HFFc6 (cell line): ENCODE results near the gene ABTB2. TPM values are rescaled to one million over a fixed set of nuclear protein-coding genes. Genes with fewer than 3 reads are reported as not detected.
"Not testable (repeated sequence)": the region's sequence is repeated elsewhere in the genome, so short reads cannot be mapped to it uniquely, and the experiment has no call there.

Experiments used
- DNase-seq: peaks from one replicate; pipeline ENCODE4 v3.0.0-alpha.2; 2018
- H3K27ac Mint-ChIP-seq: 2 replicates; pipeline ENCODE4 v1.8.0; 2020; ENCODE audit warnings: mild to moderate bottlenecking, mixed read lengths
- H3K27me3 Mint-ChIP-seq: 2 replicates; pipeline ENCODE4 v1.8.0; 2021; ENCODE audit warnings: mild to moderate bottlenecking, moderate library complexity, mixed read lengths; ENCODE audit not compliant: insufficient read depth
- H3K36me3 Mint-ChIP-seq: 2 replicates; pipeline ENCODE4 v1.8.0; 2021; ENCODE audit warnings: low read depth, mixed read lengths
- H3K4me1 Mint-ChIP-seq: 2 replicates; pipeline ENCODE4 v1.8.0; 2020; ENCODE audit warnings: low read depth, mixed read lengths
- H3K4me3 Mint-ChIP-seq: 2 replicates; pipeline ENCODE4 v1.8.0; 2020; ENCODE audit warnings: mild to moderate bottlenecking, moderate library complexity, mixed read lengths
- H3K9me3 Mint-ChIP-seq: 2 replicates; pipeline ENCODE4 v1.8.0; 2020; ENCODE audit warnings: mild to moderate bottlenecking, mixed read lengths
- total RNA-seq, 6 experiments: library from RNA; stranded (reverse); fragmentation: NEBNext Ultra II Directional; extraction: Animal tissue kit (Norgen Biotek cat#: 25700); gene quantifications; 2 replicates in 1 of 6; 3 replicates in 5 of 6; pipeline ENCODE4 v1.2.3, GENCODE V29; 2021
- TF ChIP-seq, protein P1 (sequence below): fragments of 200-600 bp; sonication (generic); IDR thresholded peaks from 2 replicates; pipeline ENCODE4 v1.5.0; 2021; ENCODE audit warnings: antibody characterized with exemption, mild to moderate bottlenecking

Gene ABTB2
- total RNA-seq, 6 experiments from 2014 or later, result 2.5 to 3.6 (median 2.8) TPM

DNA sequence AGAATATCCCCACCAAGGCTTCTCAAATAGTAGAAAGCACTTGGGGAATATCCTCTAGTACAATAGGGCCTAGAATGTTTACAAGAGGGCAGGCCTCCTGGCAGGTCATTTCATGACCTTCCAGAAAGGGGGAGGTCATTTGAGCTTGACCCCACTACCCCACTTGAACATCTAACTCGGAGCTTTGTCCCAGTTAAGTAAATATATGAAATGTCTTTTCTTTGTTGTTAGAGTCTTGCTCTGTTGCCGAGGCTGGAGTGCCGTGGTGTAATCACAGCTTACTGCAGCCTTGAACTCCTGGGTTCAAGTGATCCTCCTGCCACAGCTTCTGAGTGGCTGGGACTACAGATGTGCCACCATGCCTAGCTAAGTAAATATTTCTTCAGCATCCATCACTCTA, 108.4 kb downstream of the ABTB2 start:
- H3K27me3 Mint-ChIP-seq, result no peaks in the 10 kb centered on the region; the same call in 1 of the 2 replicates
- H3K4me1 Mint-ChIP-seq, result peaks cover 34% of the 10 kb centered on the region
- H3K36me3 Mint-ChIP-seq, result no peaks in the 10 kb centered on the region
- no peak overlapping the region for H3K4me3 Mint-ChIP-seq
- DNase-seq, result no peak
- TF ChIP-seq, protein P1, sequence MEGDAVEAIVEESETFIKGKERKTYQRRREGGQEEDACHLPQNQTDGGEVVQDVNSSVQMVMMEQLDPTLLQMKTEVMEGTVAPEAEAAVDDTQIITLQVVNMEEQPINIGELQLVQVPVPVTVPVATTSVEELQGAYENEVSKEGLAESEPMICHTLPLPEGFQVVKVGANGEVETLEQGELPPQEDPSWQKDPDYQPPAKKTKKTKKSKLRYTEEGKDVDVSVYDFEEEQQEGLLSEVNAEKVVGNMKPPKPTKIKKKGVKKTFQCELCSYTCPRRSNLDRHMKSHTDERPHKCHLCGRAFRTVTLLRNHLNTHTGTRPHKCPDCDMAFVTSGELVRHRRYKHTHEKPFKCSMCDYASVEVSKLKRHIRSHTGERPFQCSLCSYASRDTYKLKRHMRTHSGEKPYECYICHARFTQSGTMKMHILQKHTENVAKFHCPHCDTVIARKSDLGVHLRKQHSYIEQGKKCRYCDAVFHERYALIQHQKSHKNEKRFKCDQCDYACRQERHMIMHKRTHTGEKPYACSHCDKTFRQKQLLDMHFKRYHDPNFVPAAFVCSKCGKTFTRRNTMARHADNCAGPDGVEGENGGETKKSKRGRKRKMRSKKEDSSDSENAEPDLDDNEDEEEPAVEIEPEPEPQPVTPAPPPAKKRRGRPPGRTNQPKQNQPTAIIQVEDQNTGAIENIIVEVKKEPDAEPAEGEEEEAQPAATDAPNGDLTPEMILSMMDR, result no peak
- H3K9me3 Mint-ChIP-seq, result no peaks in the 10 kb centered on the region
- H3K27ac Mint-ChIP-seq, result no peak overlapping the region

DNA sequence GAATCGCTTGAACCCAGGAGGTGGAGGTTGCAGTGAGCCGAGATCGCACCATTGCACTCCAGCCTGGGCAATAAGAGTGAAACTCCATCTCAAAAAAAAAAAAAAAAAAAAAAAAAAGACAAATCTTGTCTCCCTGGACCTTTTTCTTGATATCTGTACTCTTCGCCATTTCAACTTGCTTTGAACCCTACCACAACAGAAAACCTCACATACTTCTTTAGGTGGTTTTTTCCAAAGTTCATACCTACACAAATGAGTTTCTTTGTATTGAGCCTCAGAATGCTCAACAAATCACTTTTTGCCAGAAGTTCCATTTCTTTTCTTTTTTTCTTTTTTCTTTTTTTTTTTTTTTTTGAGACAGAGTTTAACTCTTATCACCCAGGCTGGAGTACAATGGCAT, 111.3 kb downstream of the ABTB2 start:
- H3K27ac Mint-ChIP-seq, H3K9me3 Mint-ChIP-seq, H3K36me3 Mint-ChIP-seq, DNase-seq, H3K27me3 Mint-ChIP-seq, H3K4me3 Mint-ChIP-seq: not testable (repeated sequence)
- peaks cover 50% of the 10 kb centered on the region for H3K4me1 Mint-ChIP-seq

DNA sequence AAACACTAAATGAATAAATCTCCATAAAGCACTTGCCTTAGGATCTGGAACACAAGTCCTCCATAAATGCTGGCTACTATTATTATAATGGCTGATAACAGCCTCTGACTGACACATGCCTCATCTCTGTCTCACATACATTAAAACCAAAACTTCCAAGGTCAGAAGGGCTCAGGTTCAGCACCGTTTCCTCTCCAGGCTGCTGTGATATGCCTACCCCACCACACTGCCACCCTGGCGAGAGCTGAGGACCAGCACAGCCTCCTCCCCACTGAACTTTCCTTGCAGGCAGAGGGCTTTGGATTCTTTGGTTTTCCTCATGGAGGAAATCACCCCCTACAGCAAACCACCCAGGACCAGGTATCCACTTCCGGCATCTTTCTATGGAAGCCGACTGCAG, 112.8 kb downstream of the ABTB2 start:
- H3K27ac Mint-ChIP-seq, result no peak overlapping the region
- TF ChIP-seq, protein P1, result no peak
- no peak overlapping the region for H3K4me3 Mint-ChIP-seq
- no peaks in the 10 kb centered on the region for H3K36me3 Mint-ChIP-seq
- no peak for DNase-seq
- peaks cover 36% of the 10 kb centered on the region for H3K4me1 Mint-ChIP-seq
- H3K27me3 Mint-ChIP-seq, result no peaks in the 10 kb centered on the region; the same call in 1 of the 2 replicates
- H3K9me3 Mint-ChIP-seq, result no peaks in the 10 kb centered on the region

DNA sequence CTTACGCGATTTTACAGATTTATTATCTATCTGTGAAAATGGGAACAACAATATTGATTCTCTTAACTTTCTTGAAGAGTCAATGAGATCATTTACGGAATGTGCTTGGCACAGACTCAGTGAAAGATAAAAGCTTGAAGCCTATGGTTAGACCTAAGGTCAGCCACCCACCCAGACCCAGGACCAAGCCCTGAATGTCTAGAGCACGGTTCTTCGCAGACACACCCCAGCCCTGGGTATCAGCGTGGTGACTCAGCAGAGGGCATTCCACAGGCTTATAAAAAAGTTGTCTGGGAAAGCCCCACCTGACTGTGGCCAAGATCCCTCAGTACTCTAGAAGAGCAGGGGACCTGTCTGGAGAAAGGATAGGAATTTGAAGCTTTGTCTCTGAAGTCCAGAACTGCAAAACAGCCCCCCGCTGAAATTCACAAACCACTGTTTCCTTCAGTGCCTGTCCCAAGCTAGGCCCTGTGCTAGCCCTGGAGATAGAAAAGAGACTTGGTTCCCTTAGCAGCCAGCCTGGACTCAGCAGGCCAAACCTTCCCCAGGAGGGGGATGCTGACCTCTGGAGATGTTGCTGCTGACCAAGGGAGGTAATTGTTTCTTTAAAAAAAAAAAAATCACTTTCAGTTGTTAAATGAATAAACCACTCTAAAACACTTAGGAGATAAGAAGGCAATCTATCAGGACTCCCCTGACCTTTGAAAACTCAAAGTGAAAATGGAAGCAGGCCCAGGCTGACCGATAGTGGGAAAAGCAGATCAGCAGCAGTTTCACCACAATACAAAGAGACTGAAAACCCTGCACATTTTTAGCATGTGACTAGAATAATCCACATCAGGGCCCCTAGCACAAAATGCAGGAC, 114.0 kb downstream of the ABTB2 start:
- Mint-ChIP-seq H3K9me3 (no peaks in the 10 kb centered on the region), H3K27me3 (no peaks in the 10 kb centered on the region), H3K4me1 (peaks cover 31% of the 10 kb centered on the region), H3K27ac (peak overlapping the region; percentile 14; the same call in 1 of the 2 replicates), H3K36me3 (no peaks in the 10 kb centered on the region), H3K4me3 (no peak overlapping the region)
- peak; percentile 39 for DNase-seq
- TF ChIP-seq, protein P1, result no peak

DNA sequence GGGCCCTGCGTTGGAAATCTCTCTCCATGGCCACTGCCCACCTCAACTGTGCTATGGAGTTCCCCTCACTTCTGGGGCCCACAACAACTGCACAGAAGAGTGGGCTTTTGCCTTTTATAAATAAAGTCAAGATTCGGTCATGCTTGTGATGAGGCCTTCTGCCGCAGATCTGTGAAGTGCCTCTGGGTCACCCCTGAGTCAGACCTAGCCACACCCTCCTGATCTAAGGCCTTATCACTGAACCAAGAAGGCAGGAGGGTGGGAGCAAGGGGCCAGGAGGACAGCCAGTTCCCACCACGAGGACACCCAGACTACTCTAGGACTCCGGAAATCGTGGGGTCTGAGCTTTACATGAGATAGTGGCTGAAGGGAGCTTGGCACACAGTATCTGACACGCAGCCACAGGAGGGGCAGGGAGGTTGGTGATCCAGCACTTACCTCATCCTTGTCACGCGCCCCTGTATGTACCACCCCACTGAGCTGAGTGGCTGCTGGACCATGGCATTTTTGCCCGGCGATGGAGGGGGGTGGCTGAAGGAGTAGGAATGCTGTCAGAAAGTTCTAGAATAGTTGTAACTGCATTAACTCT, 115.7 kb downstream of the ABTB2 start:
- Mint-ChIP-seq H3K27me3 (no peaks in the 10 kb centered on the region), H3K4me1 (peaks cover 31% of the 10 kb centered on the region), H3K9me3 (no peaks in the 10 kb centered on the region), H3K27ac (no peak overlapping the region; the same call in 1 of the 2 replicates), H3K4me3 (no peak overlapping the region), H3K36me3 (no peaks in the 10 kb centered on the region)
- TF ChIP-seq, protein P1, result no peak
- peak; percentile 7 for DNase-seq

DNA sequence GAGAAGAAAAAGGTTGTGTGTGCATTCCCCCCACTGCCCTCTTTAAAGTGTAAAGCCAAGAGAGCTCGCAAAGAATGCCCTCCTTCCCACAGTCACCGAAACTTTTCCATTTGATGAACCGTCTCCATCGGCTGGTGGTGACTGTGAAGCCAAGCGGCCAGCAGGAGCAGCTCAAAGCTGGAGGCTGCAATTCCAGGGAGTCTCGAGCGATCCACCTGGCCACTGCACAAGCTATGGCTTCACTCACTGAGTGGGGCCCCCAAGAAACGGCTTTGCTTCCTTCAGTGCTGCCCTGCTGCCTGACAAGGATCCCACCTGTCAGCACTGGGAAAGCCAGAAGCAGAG, 117.7 kb downstream of the ABTB2 start:
- TF ChIP-seq, protein P1, result no peak
- peaks cover 31% of the 10 kb centered on the region for H3K4me1 Mint-ChIP-seq
- no peaks in the 10 kb centered on the region for H3K27me3 Mint-ChIP-seq
- H3K27ac Mint-ChIP-seq, result no peak overlapping the region
- no peak for DNase-seq
- H3K9me3 Mint-ChIP-seq, result no peaks in the 10 kb centered on the region
- H3K36me3 Mint-ChIP-seq, result no peaks in the 10 kb centered on the region
- no peak overlapping the region for H3K4me3 Mint-ChIP-seq
